Glomerular visceral epithelial cell (primary cell): ENCODE measurements around the gene ZC3H18.

Experiments used
- DNase-seq: peaks from one replicate; pipeline ENCODE4 v3.0.0-alpha.2; 2016; ENCODE audit errors: extremely low spot score

Gene ZC3H18

DNA sequence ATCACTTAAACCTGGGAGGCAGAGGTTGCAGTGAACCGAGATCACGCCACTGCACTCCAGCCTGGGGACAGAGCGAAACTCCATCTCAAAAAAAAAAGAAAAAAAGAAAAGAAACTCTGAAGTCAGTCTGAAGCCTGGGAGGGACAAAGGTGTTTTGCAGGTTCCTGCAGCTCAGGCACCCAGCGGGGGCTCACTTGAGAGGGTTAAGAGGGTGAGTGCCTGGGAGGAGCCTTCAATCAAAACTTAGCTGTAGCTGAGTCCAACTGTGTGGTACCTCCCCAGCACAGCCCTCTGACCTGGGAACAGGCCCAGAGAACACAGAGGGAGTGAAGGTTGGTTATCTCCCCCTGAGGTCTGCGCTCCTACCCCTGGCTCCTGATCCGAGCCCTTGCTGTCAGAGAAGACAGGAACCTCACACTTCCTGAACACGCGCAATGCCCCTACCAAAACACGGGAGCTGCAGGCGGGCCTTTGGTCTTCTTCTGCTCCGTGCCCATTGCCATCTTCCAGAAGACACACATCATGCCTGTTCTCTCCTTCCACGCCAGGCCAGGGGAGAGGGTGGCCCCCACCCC, 20.4 kb upstream of the ZC3H18 start:
- DNase-seq = no peak

DNA sequence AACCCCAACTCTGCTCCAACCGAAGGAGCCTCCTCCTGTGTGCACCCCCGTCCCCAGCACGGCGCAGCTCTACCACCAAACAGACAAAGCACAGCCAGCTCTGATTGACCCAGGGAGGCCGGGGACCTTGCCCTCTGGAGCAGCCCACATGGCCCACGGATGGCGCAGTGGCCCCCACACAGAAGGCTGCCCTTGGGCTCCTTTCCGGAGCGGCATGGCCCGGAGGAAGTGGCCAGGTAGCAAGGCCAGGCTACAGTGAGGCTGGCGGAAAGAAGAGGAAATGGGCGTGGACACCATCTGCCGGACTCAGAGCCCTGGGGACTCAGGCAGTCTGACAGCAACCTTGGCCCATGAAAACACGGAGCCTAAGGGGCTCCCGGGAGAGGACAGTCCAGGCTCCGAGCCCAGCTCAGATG, 19.9 kb upstream of the ZC3H18 start:
- DNase-seq = no peak

DNA sequence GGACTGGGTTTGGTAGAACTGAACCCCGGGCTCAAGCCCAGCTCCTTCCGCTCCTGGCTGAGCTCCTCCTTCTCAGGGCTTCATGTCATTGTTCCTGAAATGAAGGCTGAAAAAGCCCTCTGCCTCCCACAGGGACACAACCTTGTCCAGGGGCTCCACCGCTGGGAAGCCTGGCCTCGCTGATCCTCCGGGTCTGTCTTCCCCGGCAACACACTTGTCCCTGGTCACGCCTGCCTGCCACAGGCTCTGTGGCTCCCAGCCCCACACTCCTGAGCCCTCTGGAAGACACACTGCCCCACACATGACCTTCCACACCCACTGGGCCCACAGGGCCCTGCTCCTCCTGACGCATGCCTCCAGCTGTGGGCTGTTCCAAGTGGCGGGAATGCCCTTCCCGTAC, 18.0 kb upstream of the ZC3H18 start:
- no peak for DNase-seq

DNA sequence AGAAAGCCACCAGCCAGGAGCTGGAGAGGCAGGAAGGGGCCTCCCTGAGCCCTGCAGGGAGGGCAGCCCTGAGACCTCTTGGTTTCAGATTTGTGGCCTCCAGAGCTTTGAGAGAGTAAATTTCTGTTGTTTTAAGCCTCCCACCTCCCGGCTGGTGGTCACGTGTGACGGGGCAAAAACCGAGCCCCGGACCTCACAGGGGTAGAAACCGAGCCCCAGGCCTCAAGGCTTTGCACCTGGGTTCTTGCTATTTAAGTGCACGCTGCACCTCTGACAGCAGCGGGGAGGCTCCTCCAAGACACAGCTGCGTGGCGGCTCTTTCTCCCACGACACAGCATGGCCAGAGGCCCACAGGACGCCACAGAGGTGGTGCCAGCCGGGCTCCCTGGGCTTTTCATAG, 17.4 kb upstream of the ZC3H18 start:
- no peak for DNase-seq

- DNase-seq = no peak
Measured at GRCh38 chr16:88553739-88554138, 16.5 kb upstream of the ZC3H18 start.

GRCh38 chr16:88554711-88555264, 15.4 kb upstream of the ZC3H18 start:
- no peak for DNase-seq

DNA sequence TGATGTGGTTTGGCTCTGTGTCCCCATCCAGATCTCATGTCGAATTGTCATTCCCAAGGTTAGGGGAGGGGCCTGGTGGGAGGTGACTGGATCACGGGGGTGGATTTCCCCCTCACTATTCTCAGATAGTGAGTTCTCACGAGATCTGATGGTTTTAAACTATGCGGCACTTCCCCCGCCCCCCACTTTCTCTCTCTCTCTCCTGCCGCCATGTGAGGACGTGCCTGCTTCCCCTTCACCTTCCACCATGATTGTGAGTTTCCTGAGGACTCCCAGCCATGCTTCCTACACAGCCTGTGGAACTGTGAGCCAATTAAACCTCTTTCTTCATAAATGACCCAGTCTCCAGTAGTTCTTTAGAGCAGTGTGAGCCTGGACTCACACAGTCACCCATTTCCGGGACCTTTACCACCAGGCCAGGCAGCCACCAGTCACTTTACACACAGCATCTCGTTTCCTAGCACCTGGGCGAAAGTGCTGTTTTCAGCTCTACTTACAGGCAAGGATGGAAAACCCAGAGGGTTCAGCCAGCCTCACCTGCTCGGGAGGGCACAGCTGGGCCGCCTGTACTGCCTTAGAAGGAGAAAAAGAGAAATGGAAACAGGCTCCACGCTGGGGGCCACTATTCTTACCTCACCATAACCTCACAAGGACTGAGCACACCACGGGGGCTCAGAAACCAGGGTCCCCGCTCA, 13.8 kb upstream of the ZC3H18 start:
- no peak for DNase-seq

- peak; percentile 54 for DNase-seq
Measured at GRCh38 chr16:88558457-88559442, 11.5 kb upstream of the ZC3H18 start.

DNA sequence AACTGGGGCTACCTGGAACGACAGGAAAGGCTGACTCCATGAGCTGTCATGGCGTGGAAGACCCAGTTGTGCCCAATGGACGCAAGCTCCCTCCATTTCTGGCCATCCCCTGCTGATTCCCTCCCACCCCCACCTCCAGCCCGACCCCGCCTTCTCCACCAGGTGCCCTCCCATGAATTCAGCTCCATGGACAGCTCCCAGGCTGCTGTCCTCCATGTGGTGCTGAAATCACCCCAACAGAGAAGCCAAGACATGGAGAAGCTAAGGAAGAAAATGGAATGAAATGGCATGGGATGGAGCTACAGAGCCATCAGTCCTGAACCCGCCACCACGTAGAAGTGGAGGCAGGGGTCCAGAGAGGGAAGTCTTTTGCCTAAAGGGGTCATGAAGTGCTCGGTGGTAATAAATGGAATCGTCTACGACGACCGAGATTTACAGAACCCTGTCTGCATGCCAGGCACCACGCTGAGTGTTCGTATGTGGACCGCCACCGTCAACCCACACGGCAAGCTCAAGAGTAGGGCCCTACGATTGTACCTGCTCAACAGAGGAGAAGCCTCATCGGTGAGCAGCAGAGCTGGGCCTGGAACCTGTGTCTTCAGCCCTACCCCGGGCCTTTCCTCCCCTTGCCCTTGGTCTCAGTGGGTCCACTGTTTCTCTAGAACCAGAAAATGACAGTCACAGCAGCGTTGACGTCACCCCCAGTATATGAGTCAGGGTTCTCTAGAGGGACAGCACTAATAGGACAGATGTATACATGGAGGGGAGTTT, 9.3 kb upstream of the ZC3H18 start:
- DNase-seq = no peak

- DNase-seq = peak; percentile 47
Measured at GRCh38 chr16:88561485-88562359, 8.5 kb upstream of the ZC3H18 start.

- DNase-seq = no peak
Measured at GRCh38 chr16:88566158-88566557, 4.0 kb upstream of the ZC3H18 start.

- no peak for DNase-seq
Measured at GRCh38 chr16:88568710-88569613, 1.2 kb upstream of the ZC3H18 start.

DNA sequence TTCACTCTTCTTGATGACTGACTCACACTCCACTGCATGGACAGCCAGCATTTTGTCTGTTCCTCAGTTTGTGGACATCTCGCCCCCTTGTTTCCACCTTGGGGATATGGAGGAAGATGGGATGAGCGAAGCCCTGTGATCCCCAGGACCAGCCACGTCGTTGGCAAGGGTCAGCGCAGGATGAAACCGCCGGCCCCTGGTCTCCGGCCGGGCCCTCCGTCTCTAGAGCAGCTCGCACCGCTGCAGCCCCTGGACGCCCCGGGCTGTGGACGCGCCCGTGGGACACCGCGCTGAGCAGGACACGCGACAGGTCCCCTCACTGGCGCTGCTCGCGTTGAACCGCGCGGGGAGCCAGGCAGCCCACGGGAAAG, 604 bp upstream of the ZC3H18 start:
- no peak for DNase-seq

- peak; percentile 13 for DNase-seq
Measured at GRCh38 chr16:88570691-88571092, 489 bp downstream of the ZC3H18 start.

- DNase-seq = no peak
Measured at GRCh38 chr16:88575251-88575650, 5.0 kb downstream of the ZC3H18 start.

DNA sequence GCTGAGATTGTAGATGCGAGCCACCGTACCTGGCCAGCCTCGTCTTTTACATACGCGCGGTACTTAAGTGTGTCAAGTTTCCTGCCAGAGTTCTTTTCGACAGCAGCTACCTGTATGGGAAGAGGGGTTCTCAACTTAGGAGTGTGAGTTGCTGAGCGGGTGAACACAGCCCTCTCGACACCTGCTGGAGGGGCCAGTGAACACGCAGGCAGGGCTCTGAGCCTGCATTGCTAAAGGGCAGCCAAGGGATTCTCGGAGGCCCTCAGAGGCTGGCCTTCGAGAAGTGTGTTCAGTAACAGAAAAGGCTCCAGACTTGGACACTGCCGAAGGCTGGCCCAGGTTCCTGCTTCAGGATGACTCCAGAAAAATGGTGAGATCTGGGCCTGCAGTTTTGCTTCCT, 6.1 kb downstream of the ZC3H18 start:
- no peak for DNase-seq

- no peak for DNase-seq
Measured at GRCh38 chr16:88577166-88577565, 7.0 kb downstream of the ZC3H18 start.

DNA sequence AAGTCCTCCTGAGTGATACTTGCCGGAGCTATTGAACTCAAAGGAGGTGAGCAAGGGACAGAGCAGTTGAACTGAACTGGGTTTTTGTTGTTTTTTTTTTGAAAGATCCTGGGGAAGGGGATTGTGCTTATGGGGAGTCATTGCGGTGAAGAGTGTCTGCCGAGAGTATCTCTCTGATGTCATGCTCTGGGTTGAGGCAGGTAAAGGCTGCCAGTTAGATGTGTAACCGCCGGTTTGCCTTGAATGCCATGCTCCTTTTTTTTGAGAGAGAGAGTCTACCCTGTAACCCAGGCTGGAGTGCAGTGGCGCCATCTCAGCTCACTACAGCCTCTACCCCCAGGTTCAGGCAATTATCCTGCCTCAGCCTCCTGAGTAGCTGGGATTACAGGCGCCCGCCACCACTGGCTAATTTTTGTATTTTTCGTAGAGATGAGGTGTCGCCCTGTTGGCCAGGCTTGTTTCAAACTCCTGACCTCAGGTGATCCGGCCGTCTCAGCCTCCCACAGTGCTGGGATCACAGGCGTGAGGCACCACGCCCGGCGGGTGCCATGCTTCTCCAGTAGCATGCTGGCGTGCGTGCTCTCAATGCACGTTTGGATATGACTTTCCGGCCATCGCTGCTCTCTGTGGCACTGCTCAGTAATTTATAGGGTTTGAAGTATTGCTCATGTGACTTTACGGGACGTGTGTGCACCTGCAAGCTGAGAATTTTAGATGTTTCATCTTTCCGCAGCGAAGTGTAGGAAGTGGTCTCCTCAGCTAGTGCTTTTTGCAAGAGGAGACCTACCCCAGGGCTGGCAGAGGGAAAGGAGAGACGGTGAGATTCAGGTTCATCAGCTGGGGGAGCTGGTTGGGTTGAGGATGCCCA, 8.5 kb downstream of the ZC3H18 start:
- DNase-seq = no peak

- no peak for DNase-seq
Measured at GRCh38 chr16:88580371-88580770, 10.2 kb downstream of the ZC3H18 start.
